Lower lobe of right lung (tissue), 2 donors: ENCODE data around the gene GMDS. TPM values are rescaled to one million over a fixed set of nuclear protein-coding genes. Genes with fewer than 3 reads are reported as not detected.

Source experiments
- ATAC-seq, 2 donors: fragments of 200-7000 bp; cut with Tn5 transposase; one replicate each; pipeline ENCODE4 v1.9.1; 2020 to 2022; ENCODE audit warnings: mild to moderate bottlenecking in 2 of 2, moderate library complexity in 2 of 2
- DNase-seq: peaks from one replicate; pipeline ENCODE4 v3.0.0-alpha.2; 2020
- H3K27ac ChIP-seq: fragments of 200-600 bp; one replicate; pipeline ENCODE4 v1.8.0; 2022
- H3K27me3 ChIP-seq: fragments of 200-600 bp; one replicate; pipeline ENCODE4 v1.8.0; 2022; ENCODE audit warnings: low read depth
- H3K36me3 ChIP-seq: fragments of 200-600 bp; one replicate; pipeline ENCODE4 v1.8.0; 2022; ENCODE audit warnings: mild to moderate bottlenecking
- H3K4me1 ChIP-seq: fragments of 200-600 bp; one replicate; pipeline ENCODE4 v1.8.0; 2022
- H3K4me3 ChIP-seq: fragments of 200-600 bp; one replicate; pipeline ENCODE4 v1.8.0; 2022; ENCODE audit warnings: mild to moderate bottlenecking
- H3K9me3 ChIP-seq: fragments of 200-600 bp; one replicate; pipeline ENCODE4 v1.8.0; 2022
- CTCF ChIP-seq: fragments of 200-600 bp; IDR thresholded peaks from one replicate; pipeline ENCODE4 v1.8.0; 2022; ENCODE audit warnings: antibody characterized with exemption, mild to moderate bottlenecking
- intact Hi-C: fragments of 100-400 bp; cut with DNase I; formaldehyde crosslinking; loops from one replicate; pipeline ENCODE4 v1.11.0; 2022
- total RNA-seq: library from RNA; stranded (reverse); fragmentation: NEBNext Ultra II Directional; extraction: Animal tissue kit (Norgen Biotek cat#: 25700); gene quantifications from one replicate; pipeline ENCODE4 v1.2.1, GENCODE V29; 2021
- donor health status: DM: no; HTN: yes; CAD: no; lungs with severe emphysema.

Gene GMDS
- total RNA-seq, 1 donor from 2014 or later = 12.7 TPM

DNA sequence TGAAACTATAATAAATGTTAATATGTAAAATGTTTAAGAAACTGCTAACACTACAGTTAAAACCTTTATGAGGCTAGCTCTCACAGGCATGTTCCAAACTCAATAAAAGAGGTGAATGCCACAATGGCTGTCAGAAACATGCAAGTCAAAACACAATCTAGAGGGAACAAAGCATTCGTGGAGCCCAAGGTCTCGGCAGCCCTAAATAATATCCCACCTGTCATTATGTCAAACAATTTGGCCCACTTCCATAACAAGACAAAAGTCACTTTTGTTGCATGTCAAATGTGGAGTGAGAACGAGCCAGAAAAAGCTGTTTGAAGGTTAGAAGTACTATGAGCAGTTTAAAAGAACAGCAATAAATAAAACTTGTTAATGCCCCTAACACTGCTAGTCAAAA, 181.9 kb downstream of the GMDS start:
- Histone ChIP-seq H3K36me3 (no peaks in the 10 kb centered on the region), H3K27ac (no peak overlapping the region), H3K27me3 (no peaks in the 10 kb centered on the region), H3K4me3 (no peak overlapping the region), H3K4me1 (no peaks in the 10 kb centered on the region), H3K9me3 (no peaks in the 10 kb centered on the region)
- no peak for DNase-seq
- no peak for ATAC-seq
- TF ChIP-seq CTCF = no peak
- intact Hi-C loops = no loop called here

DNA sequence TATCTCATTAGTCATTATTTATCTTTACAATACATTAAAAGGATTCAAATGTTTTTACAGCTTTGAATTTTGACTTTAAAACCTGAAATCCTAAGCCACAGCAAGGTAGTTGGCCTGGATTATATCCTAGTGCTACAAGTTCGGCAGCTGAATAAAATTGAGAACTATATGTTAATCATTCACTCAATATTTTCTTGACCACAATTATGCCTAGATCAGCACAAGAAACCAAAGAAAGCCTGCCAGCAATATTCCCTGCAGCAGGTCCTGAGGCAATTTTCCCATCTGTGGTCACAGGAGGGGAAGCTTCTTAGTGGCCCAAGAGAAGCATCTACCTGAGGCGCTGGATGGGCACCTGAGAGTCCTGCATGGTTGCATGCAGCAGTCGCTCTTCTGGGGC, 183.5 kb downstream of the GMDS start:
- H3K36me3 ChIP-seq = no peaks in the 10 kb centered on the region
- DNase-seq (no peak), ATAC-seq (no peak)
- no peak for TF ChIP-seq CTCF
- H3K4me1 ChIP-seq = no peaks in the 10 kb centered on the region
- H3K4me3 ChIP-seq = no peak overlapping the region
- H3K27ac ChIP-seq = no peak overlapping the region
- no peaks in the 10 kb centered on the region for H3K9me3 ChIP-seq
- H3K27me3 ChIP-seq = no peaks in the 10 kb centered on the region
- intact Hi-C loops = no loop called here

DNA sequence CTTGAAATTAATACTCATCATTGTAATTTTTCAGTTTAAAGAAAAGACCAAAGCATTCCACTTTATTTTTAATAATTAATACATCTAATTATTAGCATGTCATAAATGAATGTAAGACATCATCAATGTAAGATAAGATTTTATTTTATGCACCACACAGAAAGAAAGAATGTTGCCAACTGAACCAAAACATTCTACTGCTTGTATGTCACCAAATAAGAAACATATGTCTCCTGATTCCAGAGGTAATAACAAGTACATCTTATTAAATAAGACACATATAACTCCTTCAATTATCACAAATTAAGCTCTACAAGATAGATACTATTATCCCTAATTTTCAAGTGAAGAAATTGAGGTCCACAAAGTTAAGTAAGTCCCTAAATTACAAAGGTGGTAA, 189.5 kb downstream of the GMDS start:
- TF ChIP-seq CTCF = no peak

DNA sequence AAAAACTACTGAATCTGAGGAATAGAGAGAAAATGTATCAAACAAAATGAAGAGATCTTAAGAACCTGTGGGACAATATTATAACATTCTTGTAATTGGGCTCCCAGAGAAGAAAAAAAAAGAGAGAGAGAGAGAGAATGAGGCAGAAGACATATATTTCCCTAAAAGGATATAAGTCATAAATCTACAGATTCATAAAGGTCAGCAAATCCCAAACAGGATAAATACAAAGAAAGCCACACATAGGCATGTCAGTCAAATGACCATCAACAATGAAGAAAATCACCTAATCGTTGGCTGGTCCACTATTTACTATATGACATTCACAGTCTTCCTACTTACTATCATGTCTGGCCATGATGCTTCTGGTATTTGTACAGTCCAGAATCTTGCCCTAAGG, 190.3 kb downstream of the GMDS start:
- no peaks in the 10 kb centered on the region for H3K36me3 ChIP-seq
- H3K27me3 ChIP-seq = no peaks in the 10 kb centered on the region
- no peaks in the 10 kb centered on the region for H3K4me1 ChIP-seq
- H3K9me3 ChIP-seq = no peaks in the 10 kb centered on the region
- DNase-seq = no peak
- no peak for TF ChIP-seq CTCF
- H3K27ac ChIP-seq = no peak overlapping the region
- intact Hi-C loops = no loop called here
- no peak overlapping the region for H3K4me3 ChIP-seq
- ATAC-seq = no peak

More for the DNA sequence above, 189.5 kb downstream of the GMDS start:
- no peak overlapping the region for H3K27ac ChIP-seq
- H3K4me3 ChIP-seq = no peak overlapping the region
- intact Hi-C loops = no loop called here
- no peaks in the 10 kb centered on the region for H3K27me3 ChIP-seq
- H3K9me3 ChIP-seq = no peaks in the 10 kb centered on the region
- no peak for DNase-seq
- ATAC-seq = no peak
- H3K36me3 ChIP-seq = no peaks in the 10 kb centered on the region
- H3K4me1 ChIP-seq = no peaks in the 10 kb centered on the region

DNA sequence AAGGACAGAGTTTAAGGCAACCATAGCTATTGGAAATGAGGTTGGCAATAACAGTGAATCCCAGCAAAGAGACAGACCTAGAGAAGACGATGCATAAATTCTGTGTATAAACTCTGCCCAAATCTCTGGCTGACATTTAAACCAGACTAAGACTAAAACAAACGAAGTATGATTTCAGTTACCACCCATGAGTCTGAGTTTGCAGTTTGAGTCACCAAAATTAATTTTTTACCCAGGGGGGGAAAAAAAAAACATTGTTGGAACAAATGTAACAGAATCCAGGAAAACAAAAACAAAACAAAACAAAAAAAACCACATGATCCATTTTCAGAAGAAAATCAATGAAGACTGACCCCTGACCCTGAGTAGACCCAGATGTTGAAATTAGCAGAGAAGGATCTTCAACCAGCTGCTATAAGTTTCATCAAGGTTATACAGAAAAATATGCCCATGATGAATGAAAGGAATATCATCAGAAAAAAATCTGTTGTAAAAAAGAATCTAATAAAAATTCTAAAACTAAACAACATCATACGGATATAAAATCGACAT, 190.8 kb downstream of the GMDS start:
- ATAC-seq = no peak
- no peak for DNase-seq
- H3K36me3 ChIP-seq = no peaks in the 10 kb centered on the region
- no peaks in the 10 kb centered on the region for H3K4me1 ChIP-seq
- no peak for TF ChIP-seq CTCF
- intact Hi-C loops = no loop called here
- H3K27me3 ChIP-seq = no peaks in the 10 kb centered on the region
- H3K4me3 ChIP-seq = no peak overlapping the region
- no peak overlapping the region for H3K27ac ChIP-seq
- H3K9me3 ChIP-seq = no peaks in the 10 kb centered on the region

DNA sequence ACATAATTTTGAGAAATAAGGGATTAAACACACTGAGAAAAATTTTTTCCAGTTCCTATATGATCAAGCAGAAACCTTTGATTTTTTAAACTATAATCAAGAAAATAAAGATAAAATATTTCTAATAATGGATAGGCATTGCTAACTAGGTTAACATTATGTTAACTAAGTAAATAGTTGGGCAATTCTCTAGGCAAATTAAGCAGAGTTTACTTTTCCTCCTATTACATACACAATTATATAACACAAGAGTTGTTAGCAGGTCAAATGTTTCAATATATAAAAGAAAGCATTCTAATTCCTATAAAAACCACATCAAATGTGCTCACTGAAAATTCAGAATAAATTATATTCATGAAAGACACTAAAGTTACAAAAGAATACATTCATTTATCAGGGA, 191.7 kb downstream of the GMDS start:
- H3K36me3 ChIP-seq = no peaks in the 10 kb centered on the region
- no peak for TF ChIP-seq CTCF
- ATAC-seq (no peak), DNase-seq (no peak)
- no peak overlapping the region for H3K4me3 ChIP-seq
- no peaks in the 10 kb centered on the region for H3K9me3 ChIP-seq
- no peaks in the 10 kb centered on the region for H3K27me3 ChIP-seq
- H3K4me1 ChIP-seq = no peaks in the 10 kb centered on the region
- H3K27ac ChIP-seq = no peak overlapping the region
- intact Hi-C loops = no loop called here
